Measurements from ENCODE around the gene TFF3. TPM values are rescaled to one million over a fixed set of nuclear protein-coding genes. Genes with fewer than 3 reads are reported as not detected.
A peak's percentile ranks its signal among the peaks of the same experiment; 100 is the strongest.

TFF3 gene
- total and polyA plus RNA-seq, 10 donors: 28.9 to 123 (median 72.7) TPM

- intact Hi-C loops (cut with DNase I; ENCODE audit: low total_unique reads): no loop called here
- Histone ChIP-seq H3K4me3 (no peak overlapping the region), H3K36me3 (no peaks in the 10 kb centered on the region), H3K4me1 (no peaks in the 10 kb centered on the region), H3K9me3 (peaks cover 0 to 40% (median 31%) of the 10 kb centered on the region in 8 donors), H3K27me3 (replicated peaks in 1 of 7) (peaks cover 0 to 21% (median 0%) of the 10 kb centered on the region in 7 donors), H3K27ac (no peak overlapping the region)
- TF ChIP-seq CTCF (IDR thresholded peaks at IDR 0.05 in 8 of 11, conservative IDR thresholded peaks at IDR 0.05 in 3 of 11): no peak
- TF ChIP-seq POLR2A (IDR thresholded peaks at IDR 0.05): no peak
- no peak for TF ChIP-seq POLR2AphosphoS5 (IDR thresholded peaks at IDR 0.05)
- 77 to 90% (median 83%) methylated on average over 5 of the region's 5 CpGs for WGBS, 5 donors
- DNase-seq: peak; percentile 14
Observed at GRCh38 chr21:42353623-42354022, 38.4 kb upstream of the TFF3 start.

DNA sequence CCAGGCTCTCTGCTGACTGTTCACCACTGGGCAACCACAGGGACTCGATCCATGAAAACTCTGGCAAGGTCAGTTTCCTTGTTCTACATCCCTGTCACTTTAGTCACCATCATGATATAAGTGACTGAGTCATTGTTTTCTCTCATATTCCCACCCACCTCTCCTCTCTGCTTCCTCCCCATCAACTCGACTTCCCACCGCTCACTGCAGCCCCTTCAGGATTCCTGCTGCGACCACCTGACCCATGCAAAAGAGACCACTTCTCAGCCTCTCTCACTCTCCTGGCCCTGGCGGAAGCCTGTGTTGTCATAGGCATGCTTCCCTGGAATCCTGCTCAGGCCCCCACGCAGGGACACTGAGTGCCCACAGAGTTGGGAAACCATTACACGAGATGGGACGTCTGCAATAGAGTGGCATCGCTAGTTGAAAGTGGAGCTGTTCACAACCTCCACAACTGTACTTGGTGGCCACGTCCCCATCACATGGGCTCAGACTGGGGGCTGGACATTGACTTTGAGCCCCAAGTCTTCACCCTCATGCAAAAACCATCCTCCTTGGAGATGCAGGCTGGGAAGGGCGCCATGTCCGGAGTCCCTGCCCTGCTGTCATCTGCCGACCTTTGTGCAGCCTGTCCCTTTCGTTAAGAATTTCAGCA, 37.4 kb upstream of the TFF3 start:
- peak; percentile 35 for DNase-seq
- intact Hi-C loops (cut with DNase I; ENCODE audit: low total_unique reads): no loop called here
- Histone ChIP-seq H3K36me3 (no peaks in the 10 kb centered on the region), H3K27me3 (replicated peaks in 1 of 7) (peaks cover 0 to 16% (median 0%) of the 10 kb centered on the region in 7 donors), H3K4me3 (no peak overlapping the region), H3K4me1 (no peaks in the 10 kb centered on the region), H3K27ac (no peak overlapping the region), H3K9me3 (peaks cover 0 to 40% (median 31%) of the 10 kb centered on the region in 8 donors)
- TF ChIP-seq CTCF (IDR thresholded peaks at IDR 0.05 in 8 of 11, conservative IDR thresholded peaks at IDR 0.05 in 3 of 11) (no peak), POLR2A (IDR thresholded peaks at IDR 0.05) (no peak), POLR2AphosphoS5 (IDR thresholded peaks at IDR 0.05) (no peak)
- 78 to 88% (median 86%) methylated on average over 12 to 14 of the region's 14 CpGs for WGBS, 5 donors

- Histone ChIP-seq H3K27ac (no peak overlapping the region), H3K9me3 (peaks cover 0 to 34% (median 28%) of the 10 kb centered on the region in 8 donors), H3K4me1 (no peaks in the 10 kb centered on the region), H3K4me3 (no peak overlapping the region), H3K36me3 (no peaks in the 10 kb centered on the region), H3K27me3 (replicated peaks in 1 of 7) (peaks cover 0 to 20% (median 0%) of the 10 kb centered on the region in 7 donors)
- 75 to 85% (median 77%) methylated on average over 11 of the region's 11 CpGs for WGBS, 5 donors
- no peak for TF ChIP-seq POLR2AphosphoS5 (IDR thresholded peaks at IDR 0.05)
- TF ChIP-seq CTCF (IDR thresholded peaks at IDR 0.05 in 8 of 11, conservative IDR thresholded peaks at IDR 0.05 in 3 of 11): no peak
- TF ChIP-seq POLR2A (IDR thresholded peaks at IDR 0.05): no peak
- peak; percentile 41 for DNase-seq
- intact Hi-C loops (cut with DNase I; ENCODE audit: low total_unique reads): no loop called here
Observed at GRCh38 chr21:42351626-42352440, 36.6 kb upstream of the TFF3 start.

- TF ChIP-seq POLR2A (IDR thresholded peaks at IDR 0.05) (no peak), POLR2AphosphoS5 (IDR thresholded peaks at IDR 0.05) (peak; percentile 18 to 64 (median 51))
- H3K27me3 ChIP-seq (replicated peaks in 1 of 7): peaks cover 0 to 26% (median 0%) of the 10 kb centered on the region in 7 donors
- no peak within 1 kb of the TSS for H3K4me3 ChIP-seq
- WGBS, 5 donors: 66 to 90% (median 79%) methylated on average over 13 of the region's 13 CpGs
- H3K4me1 ChIP-seq: no peaks in the 10 kb centered on the region
- peak; percentile 75 for DNase-seq
- H3K36me3 ChIP-seq: no peaks in the 10 kb centered on the region
- intact Hi-C loops (cut with DNase I; ENCODE audit: low total_unique reads): no loop called here
- peaks cover 0 to 27% (median 22%) of the 10 kb centered on the region in 8 donors for H3K9me3 ChIP-seq
- no peak within 1 kb of the TSS for H3K27ac ChIP-seq
Observed at GRCh38 chr21:42350927-42351426, 35.8 kb upstream of the TFF3 start, which contains the start of gene TFF2. TSS of gene TFF2 (minus strand) at chr21:42350994. CDS start at chr21:42350957, 37 bp downstream.

All from spleen (tissue), 11 donors.